GM12873 (cell line): ENCODE measurements around the gene JAG1.

Source experiments
- TF ChIP-seq, protein P1 (sequence below): IDR thresholded peaks from 2 replicates; pipeline ENCODE4 v1.5.1; 2012; ENCODE audit warnings: low read depth, mild to moderate bottlenecking, moderate library complexity, low read length, control low read depth; ENCODE audit not compliant: insufficient read depth; ENCODE audit errors: missing control alignments

JAG1 gene

GRCh38 chr20:10667560-10668167, 6.1 kb downstream of the JAG1 start:
- TF ChIP-seq, protein P1, sequence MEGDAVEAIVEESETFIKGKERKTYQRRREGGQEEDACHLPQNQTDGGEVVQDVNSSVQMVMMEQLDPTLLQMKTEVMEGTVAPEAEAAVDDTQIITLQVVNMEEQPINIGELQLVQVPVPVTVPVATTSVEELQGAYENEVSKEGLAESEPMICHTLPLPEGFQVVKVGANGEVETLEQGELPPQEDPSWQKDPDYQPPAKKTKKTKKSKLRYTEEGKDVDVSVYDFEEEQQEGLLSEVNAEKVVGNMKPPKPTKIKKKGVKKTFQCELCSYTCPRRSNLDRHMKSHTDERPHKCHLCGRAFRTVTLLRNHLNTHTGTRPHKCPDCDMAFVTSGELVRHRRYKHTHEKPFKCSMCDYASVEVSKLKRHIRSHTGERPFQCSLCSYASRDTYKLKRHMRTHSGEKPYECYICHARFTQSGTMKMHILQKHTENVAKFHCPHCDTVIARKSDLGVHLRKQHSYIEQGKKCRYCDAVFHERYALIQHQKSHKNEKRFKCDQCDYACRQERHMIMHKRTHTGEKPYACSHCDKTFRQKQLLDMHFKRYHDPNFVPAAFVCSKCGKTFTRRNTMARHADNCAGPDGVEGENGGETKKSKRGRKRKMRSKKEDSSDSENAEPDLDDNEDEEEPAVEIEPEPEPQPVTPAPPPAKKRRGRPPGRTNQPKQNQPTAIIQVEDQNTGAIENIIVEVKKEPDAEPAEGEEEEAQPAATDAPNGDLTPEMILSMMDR = no peak

DNA sequence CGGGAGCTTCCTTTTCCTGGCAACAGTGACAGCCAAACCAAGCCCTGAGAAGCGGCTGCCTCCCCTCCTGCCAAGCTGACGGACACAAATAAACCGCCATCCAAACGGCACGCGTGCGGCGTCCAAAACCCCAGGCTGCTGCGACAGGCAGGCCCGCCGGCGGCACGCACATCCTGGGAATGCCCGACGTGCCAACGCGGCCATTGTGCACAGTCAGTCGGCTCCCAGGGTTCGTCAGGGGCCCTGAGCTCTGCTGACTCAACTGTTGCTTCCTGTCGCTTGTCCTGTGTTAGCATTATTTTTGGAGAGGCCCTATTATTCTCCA, 6.8 kb downstream of the JAG1 start:
- TF ChIP-seq, protein P1 = no peak

DNA sequence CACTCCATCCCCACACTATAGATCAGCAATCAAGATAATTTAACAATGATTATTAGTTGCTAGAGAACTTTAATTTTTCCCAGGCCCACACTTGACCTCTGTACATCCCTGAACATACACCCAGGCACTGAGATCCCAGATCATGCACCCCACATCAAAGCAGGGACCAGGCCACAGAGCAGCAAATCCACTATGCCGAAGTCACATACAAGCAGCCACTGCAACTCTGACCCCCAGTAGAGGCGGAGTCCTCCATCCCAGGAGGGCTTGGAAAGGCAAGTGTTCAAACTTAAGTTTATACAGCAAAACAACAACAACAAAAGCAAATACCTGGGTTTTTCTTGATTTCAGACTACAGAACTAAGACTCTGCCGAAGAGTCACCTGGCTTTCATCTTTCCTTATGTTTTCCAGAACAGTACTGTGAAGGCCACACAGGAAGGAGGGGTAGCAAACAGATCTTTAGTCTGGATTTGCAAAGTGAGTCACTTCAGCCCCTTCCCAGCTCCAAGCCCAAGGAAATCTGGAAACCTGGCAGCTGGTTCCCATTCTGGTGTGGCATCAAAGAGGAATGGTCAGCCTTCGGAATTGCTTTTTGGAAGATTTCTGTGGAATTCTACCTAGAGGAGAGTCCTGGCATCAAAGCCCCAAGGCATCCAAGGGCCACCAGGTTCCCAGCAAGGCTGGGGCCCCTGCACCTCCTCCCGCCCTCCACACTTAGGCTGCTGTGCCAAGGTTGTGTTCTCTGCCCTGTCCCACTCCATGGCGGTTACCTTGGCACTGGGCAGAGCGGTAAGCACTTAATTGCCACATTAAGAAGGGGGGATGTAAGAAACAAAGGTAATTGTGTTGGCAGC, 7.3 kb downstream of the JAG1 start:
- TF ChIP-seq, protein P1 = no peak

DNA sequence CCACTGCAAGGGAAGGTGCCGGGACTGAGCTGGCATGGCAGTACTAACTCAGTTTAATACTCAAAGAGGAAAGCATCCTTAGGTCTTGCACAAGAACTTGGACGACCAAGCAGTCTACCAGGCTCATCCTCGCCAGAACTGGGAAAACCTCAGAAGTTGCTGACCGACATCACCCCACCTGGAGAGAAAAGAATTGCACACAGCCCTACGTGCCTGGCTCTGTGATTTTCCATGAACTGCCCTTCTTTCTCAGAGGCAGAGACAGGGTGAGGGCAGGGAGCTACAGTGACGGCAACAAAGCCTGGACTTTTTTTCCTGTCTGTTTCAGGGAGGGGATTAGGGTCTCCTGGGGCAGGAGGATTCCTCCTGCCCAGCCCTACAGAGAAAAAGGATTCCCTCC, 8.0 kb downstream of the JAG1 start:
- TF ChIP-seq, protein P1 = no peak

DNA sequence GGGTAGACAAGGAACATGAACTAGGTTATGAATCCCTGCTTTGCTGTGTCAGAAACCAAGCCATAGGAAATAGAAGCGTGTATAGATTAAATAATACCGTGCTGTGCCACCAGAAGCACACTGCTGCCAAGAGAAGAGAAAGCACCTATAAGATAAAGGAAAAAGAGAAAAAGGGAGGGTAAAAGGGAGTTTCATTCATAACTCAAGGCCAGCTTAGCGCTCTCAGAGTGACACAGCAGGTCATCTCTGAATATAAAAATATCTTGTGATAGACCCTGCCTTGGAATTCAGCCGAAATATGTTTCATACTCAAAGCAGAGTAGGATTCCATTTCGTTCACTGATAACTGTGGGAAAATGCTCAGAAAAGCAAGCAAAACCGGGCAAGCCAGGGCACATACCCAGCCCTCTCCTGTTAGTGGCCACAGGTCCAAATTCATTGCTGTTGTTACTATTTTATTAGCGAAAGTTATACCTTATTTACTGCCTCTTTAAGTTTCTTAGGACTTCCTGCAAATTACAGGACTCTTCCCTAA, 8.7 kb downstream of the JAG1 start:
- TF ChIP-seq, protein P1 = no peak

- TF ChIP-seq, protein P1 = no peak
Observed at GRCh38 chr20:10663756-10664155, 10.0 kb downstream of the JAG1 start.

GRCh38 chr20:10662661-10663458, 10.9 kb downstream of the JAG1 start:
- TF ChIP-seq, protein P1 = no peak
